HEK293T (cell line): ENCODE results near the gene SEH1L.

Experiments
- BHLHE40 ChIP-seq: fragments of 450-650 bp; IDR thresholded peaks from 2 replicates; pipeline ENCODE4 v1.6.1; 2016; ENCODE audit warnings: mild to moderate bottlenecking, moderate library complexity, borderline replicate concordance
- NFRKB ChIP-seq: fragments of 450-650 bp; IDR thresholded peaks from 2 replicates; pipeline ENCODE4 v1.6.1; 2016; ENCODE audit warnings: mild to moderate bottlenecking, moderate library complexity
- SP1 ChIP-seq: fragments of 450-650 bp; IDR thresholded peaks from 2 replicates; pipeline ENCODE4 v1.6.1; 2017

DNA sequence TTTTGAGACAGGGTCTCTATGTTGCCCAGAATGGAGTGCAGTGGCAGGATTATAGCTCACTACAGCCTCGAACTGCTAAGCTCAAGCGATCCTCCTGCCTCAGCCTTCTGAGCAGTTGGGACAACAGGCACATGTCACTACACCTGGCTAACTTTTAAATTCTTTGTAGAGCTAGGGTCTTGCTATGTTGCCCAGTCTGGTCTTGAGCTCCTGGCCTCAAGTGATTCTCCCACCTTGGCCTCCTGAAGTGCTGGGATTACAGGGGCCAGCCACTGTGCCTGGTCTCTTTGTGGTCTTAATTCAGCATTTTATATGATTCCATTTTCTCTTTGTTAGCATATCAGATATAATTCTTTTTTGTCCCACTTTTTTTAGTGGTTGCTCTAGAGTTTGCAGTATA is 77.4 kb downstream of the SEH1L start:
- TF ChIP-seq NFRKB: no peak
- no peak for TF ChIP-seq SP1
- no peak for TF ChIP-seq BHLHE40
